ENCODE measurements around the gene ACOXL.

DNA sequence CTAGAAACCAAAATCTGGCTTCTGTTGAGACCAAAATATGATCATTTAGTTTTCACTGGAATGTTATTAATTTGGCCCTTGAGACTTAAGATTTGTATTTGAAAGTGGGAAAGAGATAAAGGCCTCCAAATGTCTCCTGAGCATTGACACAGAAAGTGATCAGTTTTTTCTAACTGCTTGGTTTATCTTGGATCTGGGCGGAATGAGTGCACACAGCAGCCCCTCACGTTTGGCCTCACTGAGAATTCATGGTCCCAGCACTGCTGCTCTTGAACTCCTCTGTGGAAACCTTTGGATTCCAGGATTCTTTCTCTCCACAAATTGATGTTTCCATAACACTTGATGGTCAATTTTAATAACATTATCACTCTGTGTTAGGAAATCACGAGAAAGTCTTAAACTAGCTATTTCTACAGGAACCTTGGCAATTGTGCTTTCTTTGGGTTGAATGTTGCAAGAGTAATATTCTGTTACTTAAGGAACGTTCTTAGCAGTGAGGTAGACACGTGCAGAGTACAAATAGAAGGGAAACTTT is 208.1 kb downstream of the ACOXL start:
- TF ChIP-seq POLR2A (IDR thresholded peaks at IDR 0.05), result no peak
- TF ChIP-seq, protein P1, sequence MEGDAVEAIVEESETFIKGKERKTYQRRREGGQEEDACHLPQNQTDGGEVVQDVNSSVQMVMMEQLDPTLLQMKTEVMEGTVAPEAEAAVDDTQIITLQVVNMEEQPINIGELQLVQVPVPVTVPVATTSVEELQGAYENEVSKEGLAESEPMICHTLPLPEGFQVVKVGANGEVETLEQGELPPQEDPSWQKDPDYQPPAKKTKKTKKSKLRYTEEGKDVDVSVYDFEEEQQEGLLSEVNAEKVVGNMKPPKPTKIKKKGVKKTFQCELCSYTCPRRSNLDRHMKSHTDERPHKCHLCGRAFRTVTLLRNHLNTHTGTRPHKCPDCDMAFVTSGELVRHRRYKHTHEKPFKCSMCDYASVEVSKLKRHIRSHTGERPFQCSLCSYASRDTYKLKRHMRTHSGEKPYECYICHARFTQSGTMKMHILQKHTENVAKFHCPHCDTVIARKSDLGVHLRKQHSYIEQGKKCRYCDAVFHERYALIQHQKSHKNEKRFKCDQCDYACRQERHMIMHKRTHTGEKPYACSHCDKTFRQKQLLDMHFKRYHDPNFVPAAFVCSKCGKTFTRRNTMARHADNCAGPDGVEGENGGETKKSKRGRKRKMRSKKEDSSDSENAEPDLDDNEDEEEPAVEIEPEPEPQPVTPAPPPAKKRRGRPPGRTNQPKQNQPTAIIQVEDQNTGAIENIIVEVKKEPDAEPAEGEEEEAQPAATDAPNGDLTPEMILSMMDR (IDR thresholded peaks at IDR 0.05), result no peak
